ENCODE results near the gene GNB1L. TPM values are rescaled to one million over a fixed set of nuclear protein-coding genes. Genes with fewer than 3 reads are reported as not detected.

Gene GNB1L
- total and polyA plus RNA-seq, 10 of the 15 experiments (the other 5 are each of a cell fraction or from before 2014, with no cell fraction given): 0.21 to 19.4 (median 6.8) TPM

GRCh38 chr22:19848298-19849224 lies 6.1 kb downstream of the GNB1L start:
- Histone ChIP-seq H3K4me1 (ENCODE audit: control insufficient read depth, insufficient read depth, low read length) (peaks cover 6% of the 10 kb centered on the region), H3K9me3 (replicated peaks; ENCODE audit: control insufficient read depth, insufficient read depth, low read length) (no peaks in the 10 kb centered on the region; the same call in 2 of the 3 replicates), H3K4me2 (ENCODE audit: control insufficient read depth, insufficient read depth) (no peak overlapping the region), H2AFZ (ENCODE audit: control insufficient read depth, low read depth, low read length) (no peak overlapping the region), H3K27me3 (replicated peaks in 1 of 2; ENCODE audit: control insufficient read depth in 2 of 2, insufficient read depth in 2 of 2, low read length in 1 of 2) (no peaks in the 10 kb centered on the region), H3K9ac (ENCODE audit: control insufficient read depth, insufficient read depth, low read length) (no peak overlapping the region), H4K20me1 (ENCODE audit: control insufficient read depth, insufficient read depth) (no peaks in the 10 kb centered on the region), H3K27ac (ENCODE audit: control insufficient read depth, insufficient read depth) (no peak overlapping the region), H3K4me3 (no peak overlapping the region), H3K79me2 (ENCODE audit: control insufficient read depth, insufficient read depth, low read length) (peaks cover 16% of the 10 kb centered on the region), H3K36me3 (ENCODE audit: control insufficient read depth in 2 of 2, insufficient read depth in 2 of 2, low read length in 1 of 2) (peaks cover 11 to 12% of the 10 kb centered on the region in 2 experiments)
- FAIRE-seq (no peak), DNase-seq (ENCODE audit: low read depth, low spot score) (no peak), ATAC-seq (no peak)
- intact Hi-C loops (cut with micrococcal nuclease; ENCODE audit: unreplicated experiment) (no loop called here), in situ Hi-C loops (cut with MboI) (no loop called here)
- POLR2A ChIA-PET: interaction anchor here (0.6 kb wide), 1 partner anchor 196 kb away, joined by 3 read pairs; no protein-coding TSS in a partner anchor
- BruUV-seq (replicated peaks): no TSS peak
- CTCF ChIA-PET: no interaction called here
- TF ChIP-seq ZNF687 (IDR thresholded peaks at IDR 0.05) (no peak), NFIC (IDR thresholded peaks at IDR 0.05; ENCODE audit: low read depth, low read length) (no peak), POLR2A (IDR thresholded peaks at IDR 0.05; ENCODE audit: low read depth, low read length) (0 out of 2 replicates have a peak, but pooled peaks have one; percentile 18), IRF4 (IDR thresholded peaks at IDR 0.05; ENCODE audit: low read depth, low read length) (no peak), FOXK2 (IDR thresholded peaks at IDR 0.05) (no peak), ZZZ3 (IDR thresholded peaks at IDR 0.05; ENCODE audit: control insufficient read depth, insufficient read length, low read depth) (no peak), POLR2AphosphoS5 (IDR thresholded peaks at IDR 0.05; ENCODE audit: low read length) (peak; percentile 37; the same call in 1 of the 2 replicates), HDAC6 (IDR thresholded peaks at IDR 0.05; ENCODE audit: unreplicated experiment) (no peak)
- 90% methylated on average over 7 of the region's 7 CpGs for WGBS (ENCODE audit: insufficient coverage, insufficient replicate concordance, low lambda C conversion rate, missing lambda C conversion rate)
- SMC1A ChIA-PET (ENCODE audit: uncharacterized antibody, unreplicated experiment): no interaction called here
- RAD21 ChIA-PET (ENCODE audit: unreplicated experiment): no interaction called here

Data from GM12878 (cell line).